Osteocyte (in vitro differentiated cells): ENCODE results near the gene SGMS2. TPM values are rescaled to one million over a fixed set of nuclear protein-coding genes. Genes with fewer than 3 reads are reported as not detected.

ENCODE experiments used
- DNase-seq: peaks from one replicate; pipeline ENCODE4 v3.0.0; 2021; ENCODE audit warnings: mixed read lengths; ENCODE audit not compliant: unreplicated experiment; ENCODE audit errors: extremely low spot score
- H3K27ac Mint-ChIP-seq: one replicate; pipeline ENCODE4 v1.8.0; 2021; ENCODE audit warnings: mild to moderate bottlenecking, mixed read lengths; ENCODE audit not compliant: unreplicated experiment
- H3K27me3 Mint-ChIP-seq: one replicate; pipeline ENCODE4 v1.8.0; 2021; ENCODE audit warnings: mixed read lengths; ENCODE audit not compliant: unreplicated experiment
- H3K36me3 Mint-ChIP-seq: one replicate; pipeline ENCODE4 v1.8.0; 2021; ENCODE audit warnings: mixed read lengths; ENCODE audit not compliant: unreplicated experiment
- H3K4me1 Mint-ChIP-seq: one replicate; pipeline ENCODE4 v1.8.0; 2021; ENCODE audit warnings: mixed read lengths; ENCODE audit not compliant: unreplicated experiment
- H3K4me3 Mint-ChIP-seq: one replicate; pipeline ENCODE4 v1.8.0; 2021; ENCODE audit warnings: mild to moderate bottlenecking, moderate library complexity, mixed read lengths; ENCODE audit not compliant: unreplicated experiment
- H3K9me3 Mint-ChIP-seq: one replicate; pipeline ENCODE4 v1.8.0; 2021; ENCODE audit warnings: mixed read lengths; ENCODE audit not compliant: unreplicated experiment
- total RNA-seq: library from RNA; stranded (reverse); gene quantifications from 2 replicates; pipeline ENCODE4 v1.2.1, GENCODE V29; 2021
- TF ChIP-seq, protein P1 (sequence below): fragments of 200-600 bp; sonication (generic); IDR thresholded peaks from 2 replicates; pipeline ENCODE4 v1.5.0; 2021; ENCODE audit warnings: antibody characterized with exemption, mild to moderate bottlenecking, moderate library complexity

Gene SGMS2
- total RNA-seq, 1 donor from 2014 or later, result 15.6 TPM

DNA sequence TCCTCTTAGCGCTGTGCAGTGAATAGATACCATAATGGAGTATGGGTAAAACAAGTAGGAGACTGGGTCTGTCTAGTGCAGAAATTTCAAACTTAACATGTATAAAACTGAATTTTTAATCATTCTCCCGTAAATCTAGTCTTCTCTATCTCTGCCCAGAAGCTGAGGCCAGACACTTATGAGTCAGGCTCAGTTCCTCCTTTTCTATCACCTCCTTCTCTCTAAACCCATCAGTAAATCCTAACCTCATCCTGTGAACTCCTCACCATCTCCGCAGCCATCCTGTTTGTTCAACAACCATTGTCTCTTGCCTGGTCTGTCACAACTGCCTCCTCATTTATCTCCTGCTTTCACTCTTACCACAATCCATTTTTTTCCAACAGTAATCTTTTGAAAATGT lies 19.8 kb upstream of the SGMS2 start:
- TF ChIP-seq, protein P1, sequence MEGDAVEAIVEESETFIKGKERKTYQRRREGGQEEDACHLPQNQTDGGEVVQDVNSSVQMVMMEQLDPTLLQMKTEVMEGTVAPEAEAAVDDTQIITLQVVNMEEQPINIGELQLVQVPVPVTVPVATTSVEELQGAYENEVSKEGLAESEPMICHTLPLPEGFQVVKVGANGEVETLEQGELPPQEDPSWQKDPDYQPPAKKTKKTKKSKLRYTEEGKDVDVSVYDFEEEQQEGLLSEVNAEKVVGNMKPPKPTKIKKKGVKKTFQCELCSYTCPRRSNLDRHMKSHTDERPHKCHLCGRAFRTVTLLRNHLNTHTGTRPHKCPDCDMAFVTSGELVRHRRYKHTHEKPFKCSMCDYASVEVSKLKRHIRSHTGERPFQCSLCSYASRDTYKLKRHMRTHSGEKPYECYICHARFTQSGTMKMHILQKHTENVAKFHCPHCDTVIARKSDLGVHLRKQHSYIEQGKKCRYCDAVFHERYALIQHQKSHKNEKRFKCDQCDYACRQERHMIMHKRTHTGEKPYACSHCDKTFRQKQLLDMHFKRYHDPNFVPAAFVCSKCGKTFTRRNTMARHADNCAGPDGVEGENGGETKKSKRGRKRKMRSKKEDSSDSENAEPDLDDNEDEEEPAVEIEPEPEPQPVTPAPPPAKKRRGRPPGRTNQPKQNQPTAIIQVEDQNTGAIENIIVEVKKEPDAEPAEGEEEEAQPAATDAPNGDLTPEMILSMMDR, result no peak
- no peaks in the 10 kb centered on the region for H3K36me3 Mint-ChIP-seq
- H3K4me3 Mint-ChIP-seq, result no peak overlapping the region
- DNase-seq, result no peak
- peaks cover 14% of the 10 kb centered on the region for H3K4me1 Mint-ChIP-seq
- H3K27ac Mint-ChIP-seq, result no peak overlapping the region
- peaks cover 20% of the 10 kb centered on the region for H3K27me3 Mint-ChIP-seq
- peaks cover 7% of the 10 kb centered on the region for H3K9me3 Mint-ChIP-seq

GRCh38 chr4:107806196-107806595 lies 18.5 kb upstream of the SGMS2 start:
- TF ChIP-seq, protein P1, result no peak
- H3K27ac Mint-ChIP-seq, result no peak overlapping the region
- H3K4me3 Mint-ChIP-seq, result no peak overlapping the region
- no peaks in the 10 kb centered on the region for H3K36me3 Mint-ChIP-seq
- peaks cover 7% of the 10 kb centered on the region for H3K9me3 Mint-ChIP-seq
- H3K4me1 Mint-ChIP-seq, result peaks cover 14% of the 10 kb centered on the region
- H3K27me3 Mint-ChIP-seq, result peaks cover 26% of the 10 kb centered on the region
- no peak for DNase-seq

DNA sequence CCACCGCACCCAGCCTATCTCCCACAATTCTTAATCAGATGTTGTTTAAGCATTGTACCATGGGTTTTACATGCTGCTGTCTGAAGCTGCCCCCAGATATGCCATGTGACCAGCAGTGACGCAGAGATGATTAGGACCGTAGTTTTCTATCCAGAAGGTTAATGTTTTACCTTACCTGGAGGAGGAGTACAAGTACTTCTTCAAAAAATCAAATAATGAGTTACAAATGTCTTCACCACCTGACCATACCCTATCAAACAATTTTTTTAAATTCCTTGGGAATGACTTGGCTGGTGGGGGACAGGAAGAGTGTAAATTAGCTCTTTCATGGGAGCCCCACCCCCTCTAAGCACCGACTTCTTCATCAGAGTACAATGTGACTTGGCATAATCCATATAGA lies 16.2 kb upstream of the SGMS2 start:
- no peak for DNase-seq
- H3K9me3 Mint-ChIP-seq, result no peaks in the 10 kb centered on the region
- no peak overlapping the region for H3K27ac Mint-ChIP-seq
- no peak overlapping the region for H3K4me3 Mint-ChIP-seq
- H3K4me1 Mint-ChIP-seq, result peaks cover 8% of the 10 kb centered on the region
- H3K27me3 Mint-ChIP-seq, result peaks cover 25% of the 10 kb centered on the region
- no peaks in the 10 kb centered on the region for H3K36me3 Mint-ChIP-seq
- TF ChIP-seq, protein P1, result no peak

DNA sequence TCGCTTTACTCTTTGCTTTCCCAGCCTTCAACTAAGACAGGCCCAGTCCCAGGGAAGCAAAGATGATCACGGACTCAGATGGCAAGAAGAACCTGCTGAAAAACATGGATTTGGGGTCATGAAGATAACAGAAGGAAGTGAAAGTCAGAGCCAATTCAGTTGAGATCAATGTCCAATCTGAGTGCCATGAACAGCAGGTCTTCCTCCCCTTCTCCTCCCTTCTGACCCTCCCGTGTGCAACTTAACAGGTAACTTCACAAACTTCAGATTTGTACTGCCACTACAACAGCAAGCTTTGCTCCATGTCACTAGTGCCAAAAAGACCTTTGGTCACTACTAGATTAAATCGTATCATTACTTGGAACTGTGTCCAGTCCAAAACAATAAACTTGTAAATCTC lies 15.5 kb upstream of the SGMS2 start:
- no peaks in the 10 kb centered on the region for H3K36me3 Mint-ChIP-seq
- TF ChIP-seq, protein P1, result no peak
- H3K9me3 Mint-ChIP-seq, result no peaks in the 10 kb centered on the region
- H3K4me1 Mint-ChIP-seq, result peaks cover 8% of the 10 kb centered on the region
- H3K27me3 Mint-ChIP-seq, result peaks cover 19% of the 10 kb centered on the region
- H3K4me3 Mint-ChIP-seq, result no peak overlapping the region
- no peak for DNase-seq
- no peak overlapping the region for H3K27ac Mint-ChIP-seq

GRCh38 chr4:107814758-107815157 lies 10.0 kb upstream of the SGMS2 start:
- TF ChIP-seq, protein P1, result no peak
- no peaks in the 10 kb centered on the region for H3K36me3 Mint-ChIP-seq
- no peaks in the 10 kb centered on the region for H3K4me1 Mint-ChIP-seq
- no peaks in the 10 kb centered on the region for H3K9me3 Mint-ChIP-seq
- H3K27me3 Mint-ChIP-seq, result peaks cover 6% of the 10 kb centered on the region
- no peak overlapping the region for H3K27ac Mint-ChIP-seq
- DNase-seq, result no peak
- H3K4me3 Mint-ChIP-seq, result no peak overlapping the region
